DND-41 (cell line): ENCODE data around the gene GPR37.

Experiments
- EZH2 ChIP-seq: IDR thresholded peaks from 3 replicates; pipeline ENCODE4 v1.6.1; 2012; ENCODE audit warnings: borderline replicate concordance, low read depth, mild to moderate bottlenecking, moderate library complexity, low read length, inconsistent platforms; ENCODE audit not compliant: severe bottlenecking
- TF ChIP-seq, protein P1 (sequence below): IDR thresholded peaks from 2 replicates; pipeline ENCODE4 v1.5.1; 2012; ENCODE audit warnings: borderline replicate concordance, low read length, moderate library complexity, mild to moderate bottlenecking; ENCODE audit not compliant: poor library complexity, severe bottlenecking; ENCODE audit errors: extremely low read depth

DNA sequence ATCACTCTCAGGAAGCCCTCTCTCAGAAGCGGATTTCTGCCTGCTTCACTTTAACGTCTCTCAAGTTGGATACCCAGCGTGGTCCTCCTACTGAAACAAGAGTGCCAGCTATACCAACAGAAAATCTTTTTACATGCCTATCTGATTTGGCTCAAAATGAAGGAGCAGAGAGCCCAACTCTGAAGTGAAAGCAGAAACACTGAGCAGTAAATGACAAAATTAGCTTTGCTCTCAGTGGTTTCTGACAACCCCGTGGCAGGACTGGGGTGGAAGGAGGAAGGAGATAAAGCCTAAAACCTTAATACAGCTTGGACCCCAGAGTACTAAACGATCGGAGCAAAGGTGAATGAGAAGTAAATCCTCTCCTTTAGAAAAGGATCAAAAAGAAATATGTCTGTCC is 25.1 kb upstream of the GPR37 start:
- TF ChIP-seq, protein P1, sequence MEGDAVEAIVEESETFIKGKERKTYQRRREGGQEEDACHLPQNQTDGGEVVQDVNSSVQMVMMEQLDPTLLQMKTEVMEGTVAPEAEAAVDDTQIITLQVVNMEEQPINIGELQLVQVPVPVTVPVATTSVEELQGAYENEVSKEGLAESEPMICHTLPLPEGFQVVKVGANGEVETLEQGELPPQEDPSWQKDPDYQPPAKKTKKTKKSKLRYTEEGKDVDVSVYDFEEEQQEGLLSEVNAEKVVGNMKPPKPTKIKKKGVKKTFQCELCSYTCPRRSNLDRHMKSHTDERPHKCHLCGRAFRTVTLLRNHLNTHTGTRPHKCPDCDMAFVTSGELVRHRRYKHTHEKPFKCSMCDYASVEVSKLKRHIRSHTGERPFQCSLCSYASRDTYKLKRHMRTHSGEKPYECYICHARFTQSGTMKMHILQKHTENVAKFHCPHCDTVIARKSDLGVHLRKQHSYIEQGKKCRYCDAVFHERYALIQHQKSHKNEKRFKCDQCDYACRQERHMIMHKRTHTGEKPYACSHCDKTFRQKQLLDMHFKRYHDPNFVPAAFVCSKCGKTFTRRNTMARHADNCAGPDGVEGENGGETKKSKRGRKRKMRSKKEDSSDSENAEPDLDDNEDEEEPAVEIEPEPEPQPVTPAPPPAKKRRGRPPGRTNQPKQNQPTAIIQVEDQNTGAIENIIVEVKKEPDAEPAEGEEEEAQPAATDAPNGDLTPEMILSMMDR, result no peak
- TF ChIP-seq EZH2, result no peak
